Prostate gland (tissue), 2 donors: Measurements from ENCODE around the gene SYMPK. TPM values are rescaled to one million over a fixed set of nuclear protein-coding genes. Genes with fewer than 3 reads are reported as not detected.
A peak's percentile ranks its signal among the peaks of the same experiment; 100 is the strongest.

Experiments used
- DNase-seq: peaks from one replicate; pipeline ENCODE4 v3.0.0-alpha.2; 2019; ENCODE audit warnings: low spot score
- H3K27ac ChIP-seq, 2 donors: fragments of 200-600 bp; sonication (generic); 2 replicates each; pipeline ENCODE4 v1.5.1; 2017 to 2019
- H3K27me3 ChIP-seq: fragments of 200-600 bp; sonication (generic); replicated peaks from 2 replicates; pipeline ENCODE4 v1.5.1; 2019; ENCODE audit not compliant: insufficient read depth
- H3K36me3 ChIP-seq, 2 donors: fragments of 200-600 bp; sonication (generic); 1 replicate in 1 of 2; 2 replicates in 1 of 2; pipeline versions ENCODE4 v1.5.1 to v1.8.1; 2017 to 2019
- H3K4me1 ChIP-seq: fragments of 200-600 bp; sonication (generic); replicated peaks from 2 replicates; pipeline ENCODE4 v1.5.1; 2019
- H3K4me3 ChIP-seq, 2 donors: fragments of 200-600 bp; sonication (generic); 2 replicates each; pipeline ENCODE4 v1.5.1; 2017 to 2019
- H3K9me3 ChIP-seq: fragments of 200-600 bp; sonication (generic); 2 replicates; pipeline ENCODE4 v1.5.1; 2017
- CTCF ChIP-seq, 4 experiments: fragments of 200-600 bp in 2 of 4; fragments of 450-650 bp in 2 of 4; sonication (generic) in 2 of 4; IDR thresholded peaks; 1 replicate in 3 of 4; 2 replicates in 1 of 4; pipeline ENCODE4 v1.5.1; 2016 to 2019; ENCODE audit warnings: antibody characterized with exemption in 4 of 4, mild to moderate bottlenecking in 2 of 4, moderate library complexity in 2 of 4
- POLR2A ChIP-seq: fragments of 450-650 bp; IDR thresholded peaks from one replicate; pipeline ENCODE4 v1.6.1; 2016; ENCODE audit warnings: antibody characterized with exemption, mild to moderate bottlenecking
- POLR2AphosphoS5 ChIP-seq: sonication (generic); formaldehyde crosslinking; IDR thresholded peaks from one replicate; pipeline ENCODE4 v1.6.1; 2017; ENCODE audit warnings: antibody characterized with exemption
- WGBS: methylation state at CpG from one replicate; pipeline ENCODE4 v1.1.5; 2018; 5-methylcytosine and 5-hydroxymethylcytosine counted together
- intact Hi-C: fragments of 100-400 bp; cut with DNase I; formaldehyde crosslinking; loops from one replicate; pipeline ENCODE4 v1.14.2; 2022
- total RNA-seq, 2 donors: library from RNA; depleted of rRNA; stranded (reverse); fragments of >200 nt; gene quantifications; one replicate each; pipeline ENCODE4 v1.1.0, GENCODE V29; 2016

The SYMPK gene
- total RNA-seq, 2 donors from 2014 or later = 76.4 to 104 TPM

GRCh38 chr19:45765702-45766295 is 97.1 kb downstream of the SYMPK start:
- WGBS = 56% methylated on average over 23 of the region's 23 CpGs
- H3K27ac ChIP-seq = peak overlapping the region; percentile 97 to 99
- intact Hi-C loops = loop anchor here (5.0 kb wide), 2 partner anchors 48 to 73 kb away; partner anchors contain the start of genes QPCTL and SNRPD2
- H3K4me1 ChIP-seq = peaks cover 30% of the 10 kb centered on the region
- H3K36me3 ChIP-seq = no peaks in the 10 kb centered on the region
- DNase-seq = no peak
- no peak for TF ChIP-seq POLR2A
- TF ChIP-seq POLR2AphosphoS5 = no peak
- TF ChIP-seq CTCF (IDR thresholded peaks at IDR 0.05) = no peak
- no peaks in the 10 kb centered on the region for H3K27me3 ChIP-seq
- peak overlapping the region in 1 of 2 donors; percentile 79 for H3K4me3 ChIP-seq
- H3K9me3 ChIP-seq = no peaks in the 10 kb centered on the region

Other genes with a start within 250 kb of the SYMPK start
- 10 to 100 TPM; 47.3 to 55.6 TPM for gene EML2, start 223.8 kb downstream of the SYMPK start, total RNA-seq
- gene GIPR, start 194.9 kb downstream of the SYMPK start, total RNA-seq = 1 to 10 TPM; 2.6 to 4.9 TPM
- gene SNRPD2, start 171.2 kb downstream of the SYMPK start, total RNA-seq = 100 to 1,000 TPM; 132 to 240 TPM
- 10 to 100 TPM in 1 of 2 donors, 1 to 10 TPM in 1; 5.2 to 18.4 TPM for gene QPCTL, start 170.5 kb downstream of the SYMPK start, total RNA-seq
- gene FBXO46, start 132.3 kb downstream of the SYMPK start, total RNA-seq = 10 to 100 TPM; 21.8 to 26.7 TPM
- gene MEIOSIN, start 129.7 kb downstream of the SYMPK start, total RNA-seq = 1 to 10 TPM in 1 of 2 donors, not detected in 1; 1.8 TPM
- 10 to 100 TPM; 33.7 to 37.5 TPM for gene SIX5, start 93.9 kb downstream of the SYMPK start, total RNA-seq
- 10 to 100 TPM; 52.8 to 88.2 TPM for gene DMPK, start 80.7 kb downstream of the SYMPK start, total RNA-seq
- gene DMWD, start 70.3 kb downstream of the SYMPK start, total RNA-seq = 10 to 100 TPM; 35.5 to 96.7 TPM
- 1 to 10 TPM in 1 of 2 donors, under 1 TPM in 1; 0.50 to 5.2 TPM for gene RSPH6A, start 47.8 kb downstream of the SYMPK start, total RNA-seq
- 1 to 10 TPM in 1 of 2 donors, under 1 TPM in 1; 0.09 to 1.1 TPM for gene FOXA3, start 1.2 kb upstream of the SYMPK start, total RNA-seq
- gene IRF2BP1, start 23.0 kb upstream of the SYMPK start, total RNA-seq = 10 to 100 TPM; 55.5 to 63.0 TPM
- gene MYPOP, start 39.5 kb upstream of the SYMPK start, total RNA-seq = 1 to 10 TPM; 8.7 to 9.1 TPM
- gene NANOS2, start 51.6 kb upstream of the SYMPK start, total RNA-seq = 1 to 10 TPM in 1 of 2 donors, not detected in 1; 4.1 TPM
- 1 to 10 TPM in 1 of 2 donors, under 1 TPM in 1; 0.87 to 3.1 TPM for gene NOVA2, start 110.7 kb upstream of the SYMPK start, total RNA-seq
- gene CCDC61, start 132.3 kb upstream of the SYMPK start, total RNA-seq = 10 to 100 TPM; 22.9 to 23.7 TPM
- not detected for gene PGLYRP1, start 159.9 kb upstream of the SYMPK start, total RNA-seq
- not detected for gene IGFL4, start 177.9 kb upstream of the SYMPK start, total RNA-seq